Testis (tissue), 3 donors: ENCODE measurements around the gene RORB. TPM values are rescaled to one million over a fixed set of nuclear protein-coding genes. Genes with fewer than 3 reads are reported as not detected.

Experiments used
- DNase-seq: peaks from one replicate; pipeline ENCODE4 v3.0.0-alpha.2; 2019
- H3K27ac ChIP-seq, 2 donors: fragments of 200-600 bp; sonication (generic); one replicate each; pipeline ENCODE4 v1.5.1; 2019
- H3K27me3 ChIP-seq: fragments of 200-600 bp; sonication (generic); one replicate; pipeline ENCODE4 v1.5.1; 2019
- H3K36me3 ChIP-seq: fragments of 200-600 bp; sonication (generic); one replicate; pipeline ENCODE4 v1.5.1; 2017; ENCODE audit warnings: low read depth; ENCODE audit errors: missing control alignments
- H3K4me1 ChIP-seq: fragments of 200-600 bp; sonication (generic); one replicate; pipeline ENCODE4 v1.5.1; 2019
- H3K4me3 ChIP-seq, 2 donors: fragments of 200-600 bp; sonication (generic); one replicate each; pipeline ENCODE4 v1.5.1; 2017 to 2019
- H3K9me3 ChIP-seq: fragments of 200-600 bp; sonication (generic); one replicate; pipeline ENCODE4 v1.5.1; 2017
- CTCF ChIP-seq, 3 experiments: fragments of 450-650 bp in 2 of 3; fragments of 200-600 bp in 1 of 3; sonication (generic) in 1 of 3; IDR thresholded peaks; one replicate each; pipeline ENCODE4 v1.5.1; 2016 to 2019; ENCODE audit warnings: antibody characterized with exemption in 3 of 3, mild to moderate bottlenecking in 2 of 3, moderate library complexity in 1 of 3
- POLR2A ChIP-seq: fragments of 450-650 bp; IDR thresholded peaks from one replicate; pipeline ENCODE4 v1.6.1; 2017; ENCODE audit warnings: antibody characterized with exemption, mild to moderate bottlenecking, moderate library complexity
- WGBS, 2 donors: methylation state at CpG; one replicate each; pipeline ENCODE4 v1.1.5; 2018; 5-methylcytosine and 5-hydroxymethylcytosine counted together
- intact Hi-C: fragments of 100-400 bp; cut with DNase I; formaldehyde crosslinking; loops from one replicate; pipeline ENCODE4 v1.15.1; 2023; ENCODE audit warnings: low total_unique reads
- polyA plus RNA-seq: library from polyadenylated mRNA; stranded (reverse); fragments of 350-450 nt; fragmentation: Illumina TruSeq; extraction: RNeasy Lipid Tissue Mini Kit (QIAGEN cat#74804); gene quantifications from one replicate; pipeline ENCODE4 v1.2.3, GENCODE V29; 2014; ENCODE audit warnings: low read depth, low replicate concordance; ENCODE audit not compliant: insufficient read depth
- total RNA-seq, 2 donors: library from RNA; depleted of rRNA; stranded (reverse); fragments of >200 nt; gene quantifications; one replicate each; pipeline ENCODE4 v1.2.3, GENCODE V29; 2016

RORB gene
- total and polyA plus RNA-seq, 3 donors from 2014 or later, result 0.87 to 1.5 (median 0.90) TPM

GRCh38 chr9:74630228-74630627, 133.1 kb downstream of the RORB start:
- WGBS, 2 donors, result 72 to 74% methylated on average over 7 of the region's 7 CpGs
- DNase-seq, result no peak
- intact Hi-C loops, result no loop called here
- TF ChIP-seq CTCF (IDR thresholded peaks at IDR 0.05) (no peak), POLR2A (no peak)
- Histone ChIP-seq H3K36me3 (no peaks in the 10 kb centered on the region), H3K4me1 (no peaks in the 10 kb centered on the region), H3K27ac (no peak overlapping the region), H3K9me3 (no peaks in the 10 kb centered on the region), H3K27me3 (no peaks in the 10 kb centered on the region), H3K4me3 (no peak overlapping the region)

- Histone ChIP-seq H3K27me3 (no peaks in the 10 kb centered on the region), H3K27ac (no peak overlapping the region), H3K36me3 (no peaks in the 10 kb centered on the region), H3K4me3 (no peak overlapping the region), H3K9me3 (no peaks in the 10 kb centered on the region), H3K4me1 (no peaks in the 10 kb centered on the region)
- intact Hi-C loops, result no loop called here
- DNase-seq, result no peak
- TF ChIP-seq CTCF (IDR thresholded peaks at IDR 0.05) (no peak), POLR2A (no peak)
- 65 to 82% methylated on average over 1 of the region's 1 CpG for WGBS, 2 donors
Measured at GRCh38 chr9:74639112-74639511, 142.0 kb downstream of the RORB start.

- no peak overlapping the region for H3K4me3 ChIP-seq
- TF ChIP-seq CTCF (IDR thresholded peaks at IDR 0.05) (no peak), POLR2A (no peak)
- no peaks in the 10 kb centered on the region for H3K36me3 ChIP-seq
- H3K4me1 ChIP-seq, result no peaks in the 10 kb centered on the region
- WGBS, 2 donors, result 86 to 96% methylated on average over 12 of the region's 12 CpGs
- H3K27ac ChIP-seq, result no peak overlapping the region
- H3K27me3 ChIP-seq, result no peaks in the 10 kb centered on the region
- intact Hi-C loops, result no loop called here
- no peaks in the 10 kb centered on the region for H3K9me3 ChIP-seq
- DNase-seq, result no peak
Measured at GRCh38 chr9:74642376-74642775, 145.2 kb downstream of the RORB start.

GRCh38 chr9:74643303-74643923, 146.3 kb downstream of the RORB start:
- TF ChIP-seq CTCF (IDR thresholded peaks at IDR 0.05) (no peak), POLR2A (no peak)
- intact Hi-C loops, result no loop called here
- Histone ChIP-seq H3K9me3 (no peaks in the 10 kb centered on the region), H3K4me1 (no peaks in the 10 kb centered on the region), H3K27ac (no peak overlapping the region), H3K4me3 (no peak overlapping the region), H3K36me3 (no peaks in the 10 kb centered on the region), H3K27me3 (no peaks in the 10 kb centered on the region)
- 86 to 91% methylated on average over 5 of the region's 5 CpGs for WGBS, 2 donors
- no peak for DNase-seq

- Histone ChIP-seq H3K36me3 (no peaks in the 10 kb centered on the region), H3K4me3 (no peak overlapping the region), H3K27me3 (no peaks in the 10 kb centered on the region), H3K4me1 (no peaks in the 10 kb centered on the region), H3K9me3 (no peaks in the 10 kb centered on the region), H3K27ac (no peak overlapping the region)
- no peak for DNase-seq
- TF ChIP-seq POLR2A, result no peak
- TF ChIP-seq CTCF (IDR thresholded peaks at IDR 0.05), result no peak
- WGBS, 2 donors, result 75 to 81% methylated on average over 4 of the region's 4 CpGs
- intact Hi-C loops, result no loop called here
Measured at GRCh38 chr9:74644023-74644422, 146.9 kb downstream of the RORB start.
